Activated CD8-positive, alpha-beta memory T cell treated with anti-CD3 and anti-CD28 coated beads, Interleukin-2, amount 10 ng/mL, durations not matched to agents 7 days and 5 days (primary cell): ENCODE results near the gene DNER. TPM values are rescaled to one million over a fixed set of nuclear protein-coding genes. Genes with fewer than 3 reads are reported as not detected.

Source experiments
- ATAC-seq: fragments of 150-1000 bp; cut with Tn5 transposase; one replicate; pipeline ENCODE4 v1.10.0; 2021; ENCODE audit warnings: moderate library complexity
- CTCF ChIA-PET: fragments of 350-600 bp; sonication (Branson Sonifier 250); formaldehyde crosslinking; loops from one replicate; lab custom pipeline; 2021; ENCODE audit warnings: antibody characterized with exemption; lab: Charles Lee
- DNase-seq: peaks from one replicate; pipeline ENCODE4 v3.0.0-alpha.2; 2020
- H3K27ac Mint-ChIP-seq: one replicate; pipeline ENCODE4 v1.8.0; 2021; ENCODE audit warnings: mild to moderate bottlenecking, mixed read lengths
- H3K27me3 Mint-ChIP-seq: one replicate; pipeline ENCODE4 v1.8.0; 2021; ENCODE audit warnings: mixed read lengths
- H3K36me3 Mint-ChIP-seq: one replicate; pipeline ENCODE4 v1.8.0; 2021; ENCODE audit warnings: mild to moderate bottlenecking, mixed read lengths
- H3K4me1 Mint-ChIP-seq: one replicate; pipeline ENCODE4 v1.8.0; 2021; ENCODE audit warnings: mixed read lengths
- H3K4me3 Mint-ChIP-seq: one replicate; pipeline ENCODE4 v1.8.0; 2021; ENCODE audit warnings: mild to moderate bottlenecking, moderate library complexity, mixed read lengths
- H3K9me3 Mint-ChIP-seq: one replicate; pipeline ENCODE4 v1.8.0; 2022; ENCODE audit warnings: low read depth, mixed read lengths
- total RNA-seq, 2 experiments: library from RNA; stranded (reverse); gene quantifications; one replicate each; pipeline ENCODE4 v1.2.3, GENCODE V29; 2021

The DNER gene
- total RNA-seq, 2 experiments from 2014 or later, result not detected

- Mint-ChIP-seq H3K36me3 (no peaks in the 10 kb centered on the region), H3K9me3 (no peaks in the 10 kb centered on the region), H3K4me3 (no peak overlapping the region), H3K27me3 (no peaks in the 10 kb centered on the region), H3K4me1 (no peaks in the 10 kb centered on the region), H3K27ac (no peak overlapping the region)
- no peak for ATAC-seq
- CTCF ChIA-PET, result no interaction called here
- DNase-seq, result no peak
These were observed 288.8 kb downstream of the DNER start for GRCh38 chr2:229425598-229425997.

GRCh38 chr2:229422063-229422462 lies 292.3 kb downstream of the DNER start:
- DNase-seq (no peak), ATAC-seq (no peak)
- CTCF ChIA-PET, result no interaction called here
- Mint-ChIP-seq H3K9me3 (no peaks in the 10 kb centered on the region), H3K27ac (no peak overlapping the region), H3K36me3 (no peaks in the 10 kb centered on the region), H3K27me3 (no peaks in the 10 kb centered on the region), H3K4me3 (no peak overlapping the region), H3K4me1 (no peaks in the 10 kb centered on the region)

- CTCF ChIA-PET, result no interaction called here
- DNase-seq (no peak), ATAC-seq (no peak)
- Mint-ChIP-seq H3K4me1 (no peaks in the 10 kb centered on the region), H3K4me3 (no peak overlapping the region), H3K27ac (no peak overlapping the region), H3K9me3 (no peaks in the 10 kb centered on the region), H3K27me3 (no peaks in the 10 kb centered on the region), H3K36me3 (no peaks in the 10 kb centered on the region)
These were observed 295.2 kb downstream of the DNER start for GRCh38 chr2:229419158-229419557.

GRCh38 chr2:229417916-229418315 lies 296.4 kb downstream of the DNER start:
- H3K27me3 Mint-ChIP-seq, result no peaks in the 10 kb centered on the region
- DNase-seq, result no peak
- no peaks in the 10 kb centered on the region for H3K4me1 Mint-ChIP-seq
- CTCF ChIA-PET, result no interaction called here
- no peaks in the 10 kb centered on the region for H3K36me3 Mint-ChIP-seq
- ATAC-seq, result no peak
- no peaks in the 10 kb centered on the region for H3K9me3 Mint-ChIP-seq
- H3K27ac Mint-ChIP-seq, result no peak overlapping the region
- H3K4me3 Mint-ChIP-seq, result no peak overlapping the region

GRCh38 chr2:229417176-229417575 lies 297.2 kb downstream of the DNER start:
- H3K4me1 Mint-ChIP-seq, result no peaks in the 10 kb centered on the region
- no peak overlapping the region for H3K27ac Mint-ChIP-seq
- no peak for ATAC-seq
- H3K27me3 Mint-ChIP-seq, result no peaks in the 10 kb centered on the region
- DNase-seq, result no peak
- CTCF ChIA-PET, result no interaction called here
- no peaks in the 10 kb centered on the region for H3K9me3 Mint-ChIP-seq
- no peaks in the 10 kb centered on the region for H3K36me3 Mint-ChIP-seq
- H3K4me3 Mint-ChIP-seq, result no peak overlapping the region

GRCh38 chr2:229416116-229416694 lies 298.1 kb downstream of the DNER start:
- CTCF ChIA-PET, result no interaction called here
- no peaks in the 10 kb centered on the region for H3K27me3 Mint-ChIP-seq
- no peaks in the 10 kb centered on the region for H3K4me1 Mint-ChIP-seq
- no peak for ATAC-seq
- H3K9me3 Mint-ChIP-seq, result no peaks in the 10 kb centered on the region
- H3K27ac Mint-ChIP-seq, result no peak overlapping the region
- DNase-seq, result no peak
- no peaks in the 10 kb centered on the region for H3K36me3 Mint-ChIP-seq
- H3K4me3 Mint-ChIP-seq, result no peak overlapping the region

GRCh38 chr2:229414631-229415030 lies 299.7 kb downstream of the DNER start:
- no peaks in the 10 kb centered on the region for H3K27me3 Mint-ChIP-seq
- DNase-seq, result no peak
- H3K9me3 Mint-ChIP-seq, result no peaks in the 10 kb centered on the region
- no peak overlapping the region for H3K4me3 Mint-ChIP-seq
- no peak for ATAC-seq
- no peaks in the 10 kb centered on the region for H3K36me3 Mint-ChIP-seq
- CTCF ChIA-PET, result no interaction called here
- H3K4me1 Mint-ChIP-seq, result no peaks in the 10 kb centered on the region
- H3K27ac Mint-ChIP-seq, result no peak overlapping the region

GRCh38 chr2:229412686-229413085 lies 301.7 kb downstream of the DNER start:
- DNase-seq (no peak), ATAC-seq (no peak)
- H3K27ac Mint-ChIP-seq, result no peak overlapping the region
- no peaks in the 10 kb centered on the region for H3K4me1 Mint-ChIP-seq
- H3K27me3 Mint-ChIP-seq, result no peaks in the 10 kb centered on the region
- H3K9me3 Mint-ChIP-seq, result no peaks in the 10 kb centered on the region
- H3K4me3 Mint-ChIP-seq, result no peak overlapping the region
- no peaks in the 10 kb centered on the region for H3K36me3 Mint-ChIP-seq
- CTCF ChIA-PET, result no interaction called here

- Mint-ChIP-seq H3K4me1 (no peaks in the 10 kb centered on the region), H3K27ac (no peak overlapping the region), H3K9me3 (no peaks in the 10 kb centered on the region), H3K4me3 (no peak overlapping the region), H3K36me3 (no peaks in the 10 kb centered on the region), H3K27me3 (no peaks in the 10 kb centered on the region)
- no peak for ATAC-seq
- CTCF ChIA-PET, result no interaction called here
- no peak for DNase-seq
These were observed 303.4 kb downstream of the DNER start for GRCh38 chr2:229410946-229411345.

- ATAC-seq (no peak), DNase-seq (no peak)
- no peak overlapping the region for H3K4me3 Mint-ChIP-seq
- no peaks in the 10 kb centered on the region for H3K27me3 Mint-ChIP-seq
- no peaks in the 10 kb centered on the region for H3K36me3 Mint-ChIP-seq
- CTCF ChIA-PET, result no interaction called here
- no peaks in the 10 kb centered on the region for H3K9me3 Mint-ChIP-seq
- H3K4me1 Mint-ChIP-seq, result no peaks in the 10 kb centered on the region
- no peak overlapping the region for H3K27ac Mint-ChIP-seq
These were observed 304.1 kb downstream of the DNER start for GRCh38 chr2:229410264-229410663.

GRCh38 chr2:229409751-229410181 lies 304.6 kb downstream of the DNER start:
- H3K4me3 Mint-ChIP-seq, result no peak overlapping the region
- H3K4me1 Mint-ChIP-seq, result no peaks in the 10 kb centered on the region
- H3K27me3 Mint-ChIP-seq, result no peaks in the 10 kb centered on the region
- ATAC-seq (no peak), DNase-seq (no peak)
- no peak overlapping the region for H3K27ac Mint-ChIP-seq
- CTCF ChIA-PET, result no interaction called here
- no peaks in the 10 kb centered on the region for H3K9me3 Mint-ChIP-seq
- H3K36me3 Mint-ChIP-seq, result no peaks in the 10 kb centered on the region

GRCh38 chr2:229408962-229409361 lies 305.4 kb downstream of the DNER start:
- H3K36me3 Mint-ChIP-seq, result no peaks in the 10 kb centered on the region
- H3K4me1 Mint-ChIP-seq, result no peaks in the 10 kb centered on the region
- no peaks in the 10 kb centered on the region for H3K27me3 Mint-ChIP-seq
- DNase-seq (no peak), ATAC-seq (no peak)
- CTCF ChIA-PET, result no interaction called here
- no peak overlapping the region for H3K4me3 Mint-ChIP-seq
- no peak overlapping the region for H3K27ac Mint-ChIP-seq
- no peaks in the 10 kb centered on the region for H3K9me3 Mint-ChIP-seq

- no peaks in the 10 kb centered on the region for H3K27me3 Mint-ChIP-seq
- ATAC-seq (no peak), DNase-seq (no peak)
- H3K4me3 Mint-ChIP-seq, result no peak overlapping the region
- H3K9me3 Mint-ChIP-seq, result no peaks in the 10 kb centered on the region
- H3K27ac Mint-ChIP-seq, result no peak overlapping the region
- CTCF ChIA-PET, result no interaction called here
- H3K4me1 Mint-ChIP-seq, result no peaks in the 10 kb centered on the region
- H3K36me3 Mint-ChIP-seq, result no peaks in the 10 kb centered on the region
These were observed 306.0 kb downstream of the DNER start for GRCh38 chr2:229408356-229408755.

GRCh38 chr2:229407170-229407569 lies 307.2 kb downstream of the DNER start:
- Mint-ChIP-seq H3K9me3 (no peaks in the 10 kb centered on the region), H3K27me3 (no peaks in the 10 kb centered on the region), H3K4me3 (no peak overlapping the region), H3K4me1 (no peaks in the 10 kb centered on the region), H3K27ac (no peak overlapping the region), H3K36me3 (no peaks in the 10 kb centered on the region)
- CTCF ChIA-PET, result no interaction called here
- ATAC-seq (no peak), DNase-seq (no peak)

- Mint-ChIP-seq H3K9me3 (no peaks in the 10 kb centered on the region), H3K27ac (no peak overlapping the region), H3K36me3 (no peaks in the 10 kb centered on the region), H3K4me3 (no peak overlapping the region), H3K4me1 (no peaks in the 10 kb centered on the region), H3K27me3 (no peaks in the 10 kb centered on the region)
- ATAC-seq (no peak), DNase-seq (no peak)
- CTCF ChIA-PET, result no interaction called here
These were observed 308.6 kb downstream of the DNER start for GRCh38 chr2:229405796-229406195.
